Upper lobe of left lung (tissue), 4 donors: ENCODE measurements around the gene HTR6.

Experiments used
- CTCF ChIP-seq, 6 experiments: fragments of 450-650 bp in 4 of 6; fragments of 200-600 bp in 2 of 6; sonication (generic) in 2 of 6; IDR thresholded peaks; one replicate each; pipeline ENCODE4 v1.5.1; 2016 to 2019; ENCODE audit warnings: antibody characterized with exemption in 6 of 6
- EP300 ChIP-seq, 4 donors: sonication (generic); formaldehyde crosslinking; IDR thresholded peaks; one replicate each; pipeline ENCODE4 v1.5.1; 2017; ENCODE audit warnings: antibody characterized with exemption in 4 of 4, control low read depth in 2 of 4
- POLR2A ChIP-seq, 4 donors: fragments of 450-650 bp; IDR thresholded peaks; one replicate each; pipeline ENCODE4 v1.5.1; 2016 to 2017; ENCODE audit warnings: antibody characterized with exemption in 4 of 4, mild to moderate bottlenecking in 2 of 4

GRCh38 chr1:19672237-19672636 is 7.6 kb downstream of the HTR6 start:
- TF ChIP-seq EP300 (IDR thresholded peaks at IDR 0.05) (no peak), CTCF (IDR thresholded peaks at IDR 0.05) (no peak), POLR2A (IDR thresholded peaks at IDR 0.05) (no peak)
